HUES64 (cell line): ENCODE data around the gene ZSCAN10.

Experiments
- H3K27ac ChIP-seq: 2 replicates; pipeline ENCODE4 v1.7.0; 2013; ENCODE audit warnings: low read depth, low read length, inconsistent platforms
- H3K27me3 ChIP-seq: 2 replicates; pipeline ENCODE4 v1.6.1; 2013; ENCODE audit warnings: mild to moderate bottlenecking, low read length; ENCODE audit not compliant: insufficient read depth
- H3K36me3 ChIP-seq: 2 replicates; pipeline ENCODE4 v1.6.1; 2013; ENCODE audit warnings: mild to moderate bottlenecking, low read length; ENCODE audit not compliant: insufficient read depth
- H3K4me1 ChIP-seq: 2 replicates; pipeline ENCODE4 v1.6.1; 2013; ENCODE audit warnings: mild to moderate bottlenecking, low read length, moderate library complexity; ENCODE audit not compliant: insufficient read depth
- H3K4me3 ChIP-seq: 2 replicates; pipeline ENCODE4 v1.5.1; 2013; ENCODE audit warnings: mild to moderate bottlenecking, low read length, moderate library complexity
- H3K9ac ChIP-seq: 2 replicates; pipeline ENCODE4 v1.6.1; 2013; ENCODE audit warnings: mild to moderate bottlenecking, low read depth, low read length
- H3K9me3 ChIP-seq: 2 replicates; pipeline ENCODE4 v1.6.1; 2013; ENCODE audit warnings: low read depth, low read length; ENCODE audit not compliant: insufficient read depth
- WGBS: fragments of 150-250, 120-280 bp; methylation state at CpG from one replicate; pipeline ENCODE4 v1.1.7; 2013; ENCODE audit warnings: missing lambda C conversion rate; 5-methylcytosine and 5-hydroxymethylcytosine counted together

Gene ZSCAN10

DNA sequence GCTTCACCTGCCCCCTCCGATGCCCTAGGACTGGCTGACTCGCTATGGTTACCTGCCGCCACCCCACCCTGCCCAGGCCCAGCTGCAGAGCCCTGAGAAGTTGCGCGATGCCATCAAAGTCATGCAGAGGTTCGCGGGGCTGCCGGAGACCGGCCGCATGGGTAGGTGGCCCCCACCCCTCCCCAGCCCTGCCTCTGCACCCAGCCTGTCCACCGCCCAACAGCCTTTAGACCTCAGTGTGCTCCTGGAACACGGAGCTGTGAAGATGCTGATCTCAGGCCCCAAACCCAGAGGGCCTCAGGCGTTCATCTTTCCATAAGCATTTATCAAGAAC lies 51.7 kb downstream of the ZSCAN10 start:
- Histone ChIP-seq H3K27ac (no peak overlapping the region), H3K9me3 (no peaks in the 10 kb centered on the region), H3K9ac (peak overlapping the region; percentile 68; the same call in 1 of the 2 replicates), H3K4me3 (peak overlapping the region; percentile 82), H3K4me1 (no peaks in the 10 kb centered on the region), H3K27me3 (peaks cover 77% of the 10 kb centered on the region), H3K36me3 (no peaks in the 10 kb centered on the region)
- 26% methylated on average over 13 of the region's 13 CpGs for WGBS

DNA sequence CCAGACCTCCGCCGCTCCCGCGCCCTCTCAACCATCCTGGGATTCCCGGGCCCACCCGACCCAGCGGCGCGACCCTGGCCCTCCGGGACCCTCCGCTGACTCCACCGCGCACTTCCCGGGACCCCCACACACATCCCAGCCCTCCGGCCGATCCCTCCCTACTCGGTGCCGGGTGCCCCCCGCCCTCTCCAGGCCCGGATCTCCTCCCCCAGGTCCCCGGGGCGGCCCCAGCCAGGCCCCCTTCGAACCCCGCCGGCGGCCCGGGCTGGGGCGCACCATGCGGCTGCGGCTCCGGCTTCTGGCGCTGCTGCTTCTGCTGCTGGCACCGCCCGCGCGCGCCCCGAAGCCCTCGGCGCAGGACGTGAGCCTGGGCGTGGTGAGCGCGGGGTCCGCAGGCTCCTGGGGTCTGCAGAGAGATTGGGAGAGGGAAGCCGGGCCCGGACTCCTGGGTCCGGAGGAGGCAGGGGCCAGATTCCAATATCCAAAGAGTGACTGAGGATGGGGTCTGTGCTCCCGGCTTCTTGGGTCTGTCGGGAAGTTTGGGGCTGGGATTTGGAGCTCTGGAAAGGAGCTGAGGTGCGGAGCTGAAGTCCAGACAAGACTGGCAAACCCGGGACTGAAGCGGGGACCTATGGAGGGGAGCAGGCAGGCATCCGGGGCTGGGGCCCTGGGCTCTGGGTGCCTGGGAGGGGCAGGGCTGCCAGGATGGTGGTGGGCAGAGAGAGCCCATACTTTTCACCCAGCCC lies 52.3 kb downstream of the ZSCAN10 start:
- Histone ChIP-seq H3K4me3 (peak overlapping the region; percentile 82), H3K27ac (no peak overlapping the region), H3K36me3 (no peaks in the 10 kb centered on the region), H3K9me3 (no peaks in the 10 kb centered on the region), H3K27me3 (peaks cover 77% of the 10 kb centered on the region), H3K4me1 (no peaks in the 10 kb centered on the region), H3K9ac (peak overlapping the region; percentile 68)
- WGBS: 2% methylated on average over 54 of the region's 54 CpGs

DNA sequence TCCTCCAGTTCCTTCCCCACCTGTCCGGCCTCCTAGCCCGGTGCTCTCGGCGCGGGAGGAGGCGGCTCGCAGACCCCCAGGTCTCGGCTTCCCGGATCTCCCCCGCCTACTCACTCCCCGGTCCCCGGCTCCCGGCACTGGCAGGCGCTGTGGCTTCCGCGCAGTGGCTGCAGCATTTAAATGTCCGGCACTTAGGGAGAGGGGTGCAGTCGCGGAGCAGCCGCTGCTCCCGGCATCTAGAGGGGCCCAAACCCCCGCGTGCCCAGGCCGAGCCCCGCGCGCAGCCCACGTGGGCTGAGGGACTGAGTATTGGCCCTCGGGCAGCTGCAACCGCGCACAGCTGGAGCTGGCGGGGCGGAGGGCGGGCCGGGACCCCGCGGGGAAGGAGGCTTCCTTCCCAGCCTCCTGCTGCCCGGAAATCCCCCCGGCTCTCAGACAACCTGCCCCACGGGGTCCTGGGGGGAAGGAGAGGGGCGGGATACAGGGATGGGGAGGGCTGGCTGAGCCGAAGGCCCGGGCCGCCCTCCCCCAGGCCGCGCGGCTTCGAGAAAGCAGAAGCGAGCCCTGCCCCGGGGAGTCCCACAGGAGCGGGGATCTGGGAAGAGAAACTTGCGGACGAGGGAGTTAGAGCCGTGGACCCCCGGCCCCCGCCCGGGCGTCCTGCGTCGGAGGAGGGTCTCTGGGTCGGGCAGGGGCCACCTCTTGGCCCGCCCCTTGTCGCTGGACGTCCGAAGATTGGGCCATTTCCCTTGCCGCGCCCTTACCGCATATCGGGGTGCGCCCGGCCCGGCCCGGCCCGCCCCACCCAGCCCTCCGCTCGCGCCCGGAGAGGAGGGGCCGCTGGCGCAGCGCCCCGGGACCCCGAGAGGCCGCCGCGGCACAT lies 53.1 kb downstream of the ZSCAN10 start, which contains the start of gene MMP25:
Gene MMP25 (plus strand): TSS at position 804 of the 883 bp plus-strand sequence. CDS start 357 bp downstream, outside the sequence.
- H3K27ac ChIP-seq: peak within 1 kb of the TSS; percentile 71; the same call in 1 of the 2 replicates
- peaks cover 75% of the 10 kb centered on the region for H3K27me3 ChIP-seq
- under 1% methylated on average over 84 of the region's 86 CpGs for WGBS
- no peaks in the 10 kb centered on the region for H3K36me3 ChIP-seq
- H3K9me3 ChIP-seq: no peaks in the 10 kb centered on the region
- peak within 1 kb of the TSS; percentile 82 for H3K4me3 ChIP-seq
- peak within 1 kb of the TSS; percentile 69 for H3K9ac ChIP-seq
- H3K4me1 ChIP-seq: no peaks in the 10 kb centered on the region

DNA sequence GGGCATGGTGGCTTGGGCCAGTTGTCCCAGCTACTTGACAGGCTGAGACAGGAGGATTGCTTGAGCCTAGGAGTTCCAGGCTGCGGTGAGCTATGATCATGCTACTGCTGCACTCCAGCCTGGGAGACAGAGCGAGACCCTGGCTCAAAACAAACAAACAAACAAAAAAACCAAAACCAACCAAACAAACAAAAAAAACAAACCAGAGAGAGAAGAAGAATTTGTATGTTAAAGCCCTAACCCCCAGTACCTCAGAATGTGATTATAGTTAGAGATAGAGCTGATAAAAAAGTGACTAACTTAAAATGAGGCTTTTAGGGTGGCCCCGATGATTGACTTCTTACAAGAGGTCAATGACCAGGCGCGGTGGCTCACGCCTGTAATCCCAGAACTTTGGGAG lies 54.4 kb downstream of the ZSCAN10 start:
- no peak overlapping the region for H3K27ac ChIP-seq
- WGBS: 93% methylated on average over 5 of the region's 6 CpGs
- no peaks in the 10 kb centered on the region for H3K4me1 ChIP-seq
- H3K4me3 ChIP-seq: peak overlapping the region; percentile 82; the same call in 1 of the 2 replicates
- H3K9me3 ChIP-seq: no peaks in the 10 kb centered on the region
- H3K27me3 ChIP-seq: peaks cover 65% of the 10 kb centered on the region
- H3K36me3 ChIP-seq: no peaks in the 10 kb centered on the region
- H3K9ac ChIP-seq: no peak overlapping the region

DNA sequence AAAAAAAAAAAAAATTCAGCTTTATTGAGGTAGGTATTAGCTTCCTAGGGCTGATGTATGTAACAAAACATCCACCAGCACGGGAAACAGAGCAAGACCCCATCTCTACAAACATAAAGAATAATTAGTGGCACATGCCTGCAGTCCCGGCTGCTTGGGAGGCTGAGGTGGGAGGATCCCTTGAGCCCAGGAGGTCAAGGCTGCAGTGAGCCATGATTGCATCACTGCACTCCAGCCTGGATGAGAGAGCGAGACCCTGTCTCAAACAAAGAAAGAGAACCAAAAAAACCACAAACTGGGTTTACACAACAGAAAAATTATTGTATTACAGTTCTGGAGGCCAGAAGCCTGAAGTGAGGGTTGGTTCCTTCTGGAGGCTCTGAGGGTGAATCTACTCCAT lies 56.7 kb downstream of the ZSCAN10 start:
- WGBS: 93% methylated on average over 2 of the region's 3 CpGs
- Histone ChIP-seq H3K9ac (no peak overlapping the region), H3K4me1 (peaks cover 5% of the 10 kb centered on the region; the same call in 1 of the 2 replicates), H3K36me3 (no peaks in the 10 kb centered on the region), H3K27me3 (peaks cover 67% of the 10 kb centered on the region), H3K27ac (no peak overlapping the region), H3K9me3 (no peaks in the 10 kb centered on the region), H3K4me3 (no peak overlapping the region)

DNA sequence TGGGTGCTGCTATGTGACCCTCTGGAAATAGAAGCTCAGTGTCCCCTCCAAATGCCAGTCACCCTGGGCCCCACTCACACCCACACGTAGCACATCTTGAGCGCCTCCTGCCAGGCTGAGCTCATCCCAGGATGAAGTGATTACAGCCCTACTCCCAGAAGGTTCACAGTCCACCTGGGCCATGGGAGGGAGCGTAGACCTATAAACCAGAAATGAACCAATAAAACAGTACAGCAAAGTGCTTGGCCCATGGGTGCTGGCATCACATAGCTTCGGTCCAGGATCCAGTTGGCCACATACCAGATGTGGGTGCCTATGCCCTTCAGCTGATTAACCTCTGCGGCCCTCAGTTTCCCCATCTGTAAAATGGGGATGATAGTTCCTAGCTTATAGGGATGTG lies 60.2 kb downstream of the ZSCAN10 start:
- Histone ChIP-seq H3K9me3 (no peaks in the 10 kb centered on the region), H3K27ac (no peak overlapping the region; the same call in 1 of the 2 replicates), H3K27me3 (peaks cover 63% of the 10 kb centered on the region), H3K4me1 (peaks cover 5% of the 10 kb centered on the region; the same call in 1 of the 2 replicates), H3K9ac (no peak overlapping the region), H3K4me3 (no peak overlapping the region), H3K36me3 (no peaks in the 10 kb centered on the region)
- WGBS: 91% methylated on average over 5 of the region's 5 CpGs
